ENCODE results near the gene METTL8.

METTL8 gene

DNA sequence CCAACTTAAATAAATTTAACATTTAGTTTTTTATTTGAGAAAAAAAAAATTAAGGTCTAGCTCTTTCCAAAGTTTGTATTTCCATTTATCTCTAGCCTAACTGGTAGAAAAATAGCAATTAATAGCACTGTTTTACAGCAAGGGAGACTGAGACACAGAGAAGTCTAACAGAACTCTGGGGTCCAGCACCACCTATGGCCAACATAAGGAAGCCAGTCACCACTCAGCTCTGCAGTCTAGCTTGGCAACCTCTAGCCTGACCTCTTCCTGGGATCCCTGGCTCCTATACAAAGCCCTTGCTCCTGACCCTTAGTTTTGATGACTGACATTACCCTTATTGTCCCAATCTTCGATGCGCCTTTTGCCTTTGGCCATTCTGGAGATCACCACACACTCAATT is 159.0 kb downstream of the METTL8 start:
- intact Hi-C loops (cut with DNase I), result no loop called here
- DNase-seq, result no peak

DNA sequence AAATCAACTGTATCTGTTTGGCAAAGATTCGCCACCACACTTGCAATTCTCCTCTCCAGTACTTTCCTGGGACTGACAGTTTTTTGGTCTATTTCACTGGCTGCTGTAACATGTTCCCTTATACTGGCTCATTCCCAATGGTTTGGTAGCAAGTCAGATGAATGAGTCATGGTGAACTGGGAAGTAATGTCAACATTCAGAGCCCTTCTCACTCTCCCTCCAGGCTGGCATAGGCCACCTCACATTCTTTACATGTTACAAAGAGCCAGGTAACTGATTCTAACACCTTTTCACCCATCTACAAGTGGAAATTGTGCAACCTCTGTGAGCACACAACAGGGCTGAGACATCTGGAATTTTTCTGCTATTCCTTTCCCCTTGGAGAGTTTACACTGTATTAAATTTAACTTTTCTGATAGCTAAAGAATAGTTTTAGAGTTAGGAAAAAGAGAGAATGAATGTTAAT is 161.8 kb downstream of the METTL8 start:
- DNase-seq, result no peak
- intact Hi-C loops (cut with DNase I), result no loop called here

DNA sequence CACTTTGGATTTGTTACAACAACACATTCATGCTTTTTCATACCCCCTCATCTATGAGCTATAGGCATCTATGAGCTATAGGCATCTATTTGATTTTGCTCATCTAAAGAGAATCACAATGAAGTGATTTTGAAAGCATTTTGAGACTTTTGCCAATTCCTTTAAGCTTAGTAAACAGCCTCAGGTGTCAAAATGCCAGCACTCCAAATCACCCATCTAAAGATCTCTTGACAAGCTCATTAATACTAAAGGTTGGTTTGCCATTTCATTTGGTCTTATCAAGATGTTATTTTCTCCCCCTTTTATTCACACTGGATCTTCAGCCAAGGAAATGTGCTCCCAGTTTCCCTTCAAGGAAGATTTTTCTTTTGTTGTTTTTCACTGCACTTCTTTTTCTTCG is 162.4 kb downstream of the METTL8 start:
- intact Hi-C loops (cut with DNase I), result no loop called here
- DNase-seq, result no peak

DNA sequence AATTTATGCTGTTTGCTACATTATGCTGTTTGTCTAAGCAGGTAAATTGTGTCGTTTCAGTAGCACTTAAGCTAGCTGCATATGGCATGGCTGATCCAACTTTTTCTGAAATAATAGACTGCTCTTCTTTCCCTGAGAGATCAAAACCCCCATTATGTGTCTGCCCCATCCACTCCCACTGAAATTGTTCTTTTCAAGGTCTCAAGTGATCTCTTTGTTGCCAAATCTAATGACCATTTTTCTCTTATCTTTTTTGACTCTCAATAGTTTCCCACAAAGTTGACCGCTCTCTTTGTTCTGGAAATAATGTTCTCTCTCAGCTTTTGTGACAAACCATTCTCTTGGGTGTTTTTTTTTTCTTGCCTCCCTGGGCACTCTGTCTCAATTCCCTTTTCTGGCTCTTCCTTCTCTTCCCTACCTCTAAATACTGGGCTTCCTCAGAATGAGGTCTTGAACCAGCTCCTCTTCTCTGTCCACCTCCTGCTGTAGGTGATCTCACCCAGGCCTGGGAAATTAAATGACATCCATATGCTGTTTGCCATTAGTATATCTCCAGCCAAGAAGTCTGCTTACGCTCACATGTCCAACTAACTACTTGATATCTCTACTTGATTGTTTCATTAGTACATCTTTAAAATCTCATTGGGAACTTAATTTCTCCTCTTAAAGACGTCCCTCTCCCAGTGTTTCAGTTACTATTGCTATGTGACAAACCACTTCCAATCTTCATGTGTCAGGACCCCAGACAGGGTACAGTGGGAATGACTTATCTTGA is 165.7 kb downstream of the METTL8 start:
- intact Hi-C loops (cut with DNase I), result no loop called here
- no peak for DNase-seq

Measured in posterior cingulate gyrus (tissue), 11 donors.